ENCODE measurements around the gene LINC00305. TPM values are rescaled to one million over a fixed set of nuclear protein-coding genes. Genes with fewer than 3 reads are reported as not detected.

Gene LINC00305
- total RNA-seq, 1 experiment from 2014 or later, result not detected

DNA sequence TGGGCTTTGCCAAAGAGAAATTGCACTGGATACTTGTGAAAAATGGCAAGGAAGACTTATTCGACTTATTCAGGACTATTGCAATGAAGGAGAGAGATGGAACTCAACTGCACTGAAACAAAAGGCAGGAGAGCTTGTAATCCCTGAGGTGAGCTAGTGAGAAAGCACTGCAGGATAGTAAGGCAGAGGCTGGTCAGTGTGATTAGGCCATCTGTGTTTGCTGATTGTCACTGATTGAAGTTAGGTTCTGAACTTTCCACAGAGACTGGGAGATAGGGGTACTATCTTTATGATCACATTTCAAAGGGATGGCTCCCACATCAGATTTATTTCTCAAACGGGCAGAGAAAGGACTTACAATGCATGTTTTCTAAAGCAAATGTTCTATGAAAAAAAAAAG lies 96.1 kb downstream of the LINC00305 start:
- Mint-ChIP-seq H3K9me3 (ENCODE audit: unreplicated experiment) (no peaks in the 10 kb centered on the region), H3K27ac (ENCODE audit: low read depth, unreplicated experiment) (no peak overlapping the region), H3K27me3 (ENCODE audit: insufficient read depth, unreplicated experiment) (peaks cover 38% of the 10 kb centered on the region), H3K36me3 (ENCODE audit: insufficient read depth, unreplicated experiment) (no peaks in the 10 kb centered on the region), H3K4me1 (ENCODE audit: insufficient read depth, unreplicated experiment) (no peaks in the 10 kb centered on the region), H3K4me3 (ENCODE audit: unreplicated experiment) (no peak overlapping the region)
- no TSS peak for BruUV-seq (replicated peaks)
- TF ChIP-seq, protein P1, sequence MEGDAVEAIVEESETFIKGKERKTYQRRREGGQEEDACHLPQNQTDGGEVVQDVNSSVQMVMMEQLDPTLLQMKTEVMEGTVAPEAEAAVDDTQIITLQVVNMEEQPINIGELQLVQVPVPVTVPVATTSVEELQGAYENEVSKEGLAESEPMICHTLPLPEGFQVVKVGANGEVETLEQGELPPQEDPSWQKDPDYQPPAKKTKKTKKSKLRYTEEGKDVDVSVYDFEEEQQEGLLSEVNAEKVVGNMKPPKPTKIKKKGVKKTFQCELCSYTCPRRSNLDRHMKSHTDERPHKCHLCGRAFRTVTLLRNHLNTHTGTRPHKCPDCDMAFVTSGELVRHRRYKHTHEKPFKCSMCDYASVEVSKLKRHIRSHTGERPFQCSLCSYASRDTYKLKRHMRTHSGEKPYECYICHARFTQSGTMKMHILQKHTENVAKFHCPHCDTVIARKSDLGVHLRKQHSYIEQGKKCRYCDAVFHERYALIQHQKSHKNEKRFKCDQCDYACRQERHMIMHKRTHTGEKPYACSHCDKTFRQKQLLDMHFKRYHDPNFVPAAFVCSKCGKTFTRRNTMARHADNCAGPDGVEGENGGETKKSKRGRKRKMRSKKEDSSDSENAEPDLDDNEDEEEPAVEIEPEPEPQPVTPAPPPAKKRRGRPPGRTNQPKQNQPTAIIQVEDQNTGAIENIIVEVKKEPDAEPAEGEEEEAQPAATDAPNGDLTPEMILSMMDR (IDR thresholded peaks at IDR 0.05; ENCODE audit: unreplicated experiment), result no peak
- ChIA-PET POLR2A (no interaction called here), CTCF (interaction anchor here (0.5 to 0.7 kb wide), 2 partner anchors 898 to 1739 kb away, joined by 3 to 4 read pairs; no protein-coding TSS in a partner anchor)
- DNase-seq (ENCODE audit: unreplicated experiment), result no peak
- intact Hi-C loops (cut with micrococcal nuclease), result no loop called here

DNA sequence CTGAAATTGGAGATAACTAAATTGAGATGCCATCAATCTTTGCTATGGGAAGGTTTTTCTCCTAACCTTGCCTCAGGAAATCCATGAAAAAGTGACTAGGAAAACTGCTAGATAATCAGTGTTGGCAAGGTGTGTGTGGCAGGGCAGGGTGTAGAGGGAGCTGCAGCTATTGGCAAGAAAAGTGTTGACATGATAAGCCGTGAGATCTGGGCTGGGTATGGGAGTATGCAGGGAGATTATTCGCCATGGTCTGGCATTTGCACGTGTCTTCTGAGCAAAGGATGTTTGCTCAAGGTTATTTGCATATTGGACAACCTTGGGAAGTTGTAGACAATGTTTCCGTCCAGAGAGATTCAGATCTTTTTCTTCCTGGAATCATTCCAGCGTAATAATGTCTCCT lies 104.3 kb downstream of the LINC00305 start:
- H3K27me3 Mint-ChIP-seq (ENCODE audit: insufficient read depth, unreplicated experiment), result peaks cover 34% of the 10 kb centered on the region
- no TSS peak for BruUV-seq (replicated peaks)
- no peaks in the 10 kb centered on the region for H3K36me3 Mint-ChIP-seq (ENCODE audit: insufficient read depth, unreplicated experiment)
- no peak for DNase-seq (ENCODE audit: unreplicated experiment)
- no peak overlapping the region for H3K4me3 Mint-ChIP-seq (ENCODE audit: unreplicated experiment)
- ChIA-PET POLR2A (no interaction called here), CTCF (interaction anchor here (0.6 kb wide), 1 partner anchor 87 kb away, joined by 3 read pairs; no protein-coding TSS in a partner anchor)
- TF ChIP-seq, protein P1 (IDR thresholded peaks at IDR 0.05; ENCODE audit: unreplicated experiment), result no peak
- intact Hi-C loops (cut with micrococcal nuclease), result no loop called here
- H3K9me3 Mint-ChIP-seq (ENCODE audit: unreplicated experiment), result no peaks in the 10 kb centered on the region
- no peak overlapping the region for H3K27ac Mint-ChIP-seq (ENCODE audit: low read depth, unreplicated experiment)
- no peaks in the 10 kb centered on the region for H3K4me1 Mint-ChIP-seq (ENCODE audit: insufficient read depth, unreplicated experiment)

DNA sequence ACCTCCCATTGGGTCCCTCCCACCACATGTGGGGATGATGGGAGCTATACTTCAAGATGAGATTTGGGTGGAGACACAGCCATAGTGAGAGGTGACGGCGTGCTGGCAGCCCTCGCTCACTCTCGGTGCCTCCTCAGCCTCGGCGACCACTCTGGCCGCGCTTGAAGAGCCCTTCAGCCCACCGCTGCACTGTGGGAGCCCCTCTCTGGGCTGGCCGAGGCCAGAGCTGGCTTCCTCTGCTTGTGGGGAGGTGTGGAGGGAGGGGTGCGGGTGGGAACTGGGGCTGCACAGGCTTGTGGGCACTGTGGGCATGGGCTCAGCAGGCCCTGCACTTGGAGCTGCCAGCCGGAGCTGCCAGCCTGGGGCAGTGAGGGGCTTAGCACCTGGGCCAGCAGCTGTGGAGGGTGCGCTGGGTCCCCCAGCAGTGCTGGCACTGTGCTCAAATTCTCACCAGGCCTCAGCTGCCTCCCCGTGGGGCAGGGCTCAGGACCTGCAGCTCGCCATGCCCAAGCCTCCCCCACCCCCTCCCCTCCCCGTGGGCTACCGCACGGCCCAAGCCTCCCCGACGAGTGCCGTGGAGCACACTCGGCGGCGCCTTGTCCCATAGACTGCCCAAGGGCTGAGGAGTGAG lies 106.0 kb downstream of the LINC00305 start:
- Mint-ChIP-seq H3K4me1 (ENCODE audit: insufficient read depth, unreplicated experiment) (no peaks in the 10 kb centered on the region), H3K4me3 (ENCODE audit: unreplicated experiment) (no peak overlapping the region), H3K27me3 (ENCODE audit: insufficient read depth, unreplicated experiment) (peaks cover 38% of the 10 kb centered on the region), H3K9me3 (ENCODE audit: unreplicated experiment) (no peaks in the 10 kb centered on the region), H3K36me3 (ENCODE audit: insufficient read depth, unreplicated experiment) (no peaks in the 10 kb centered on the region), H3K27ac (ENCODE audit: low read depth, unreplicated experiment) (no peak overlapping the region)
- ChIA-PET CTCF (interaction anchor here (0.7 to 0.9 kb wide), 2 partner anchors 9 to 665 kb away, joined by 3 read pairs; no protein-coding TSS in a partner anchor), POLR2A (no interaction called here)
- TF ChIP-seq, protein P1 (IDR thresholded peaks at IDR 0.05; ENCODE audit: unreplicated experiment), result no peak
- no TSS peak for BruUV-seq (replicated peaks)
- intact Hi-C loops (cut with micrococcal nuclease), result no loop called here
- no peak for DNase-seq (ENCODE audit: unreplicated experiment)

- POLR2A ChIA-PET, result no interaction called here
- intact Hi-C loops (cut with micrococcal nuclease), result no loop called here
- peak; percentile 46 for DNase-seq (ENCODE audit: unreplicated experiment)
Measured at GRCh38 chr18:64037812-64038414, 111.0 kb downstream of the LINC00305 start.

More at GRCh38 chr18:64037812-64038414, 111.0 kb downstream of the LINC00305 start:
- no peak overlapping the region for H3K27ac Mint-ChIP-seq (ENCODE audit: low read depth, unreplicated experiment)
- TF ChIP-seq, protein P1 (IDR thresholded peaks at IDR 0.05; ENCODE audit: unreplicated experiment), result peak; percentile 52
- CTCF ChIA-PET, result interaction anchor here (0.6 to 1.9 kb wide), 23 partner anchors 8 to 1942 kb away, joined by 3 to 7 read pairs (median 4); no protein-coding TSS in a partner anchor
- no TSS peak for BruUV-seq (replicated peaks)
- no peaks in the 10 kb centered on the region for H3K4me1 Mint-ChIP-seq (ENCODE audit: insufficient read depth, unreplicated experiment)
- H3K27me3 Mint-ChIP-seq (ENCODE audit: insufficient read depth, unreplicated experiment), result peaks cover 63% of the 10 kb centered on the region
- no peaks in the 10 kb centered on the region for H3K36me3 Mint-ChIP-seq (ENCODE audit: insufficient read depth, unreplicated experiment)
- H3K4me3 Mint-ChIP-seq (ENCODE audit: unreplicated experiment), result no peak overlapping the region
- no peaks in the 10 kb centered on the region for H3K9me3 Mint-ChIP-seq (ENCODE audit: unreplicated experiment)

Data from MCF 10A (cell line).